ENCODE measurements around the gene IQGAP3. TPM values are rescaled to one million over a fixed set of nuclear protein-coding genes. Genes with fewer than 3 reads are reported as not detected.
A peak's percentile ranks its signal among the peaks of the same experiment; 100 is the strongest.

Gene IQGAP3
- total and polyA plus RNA-seq, 2 experiments from 2014 or later = 11.9 to 31.8 TPM

DNA sequence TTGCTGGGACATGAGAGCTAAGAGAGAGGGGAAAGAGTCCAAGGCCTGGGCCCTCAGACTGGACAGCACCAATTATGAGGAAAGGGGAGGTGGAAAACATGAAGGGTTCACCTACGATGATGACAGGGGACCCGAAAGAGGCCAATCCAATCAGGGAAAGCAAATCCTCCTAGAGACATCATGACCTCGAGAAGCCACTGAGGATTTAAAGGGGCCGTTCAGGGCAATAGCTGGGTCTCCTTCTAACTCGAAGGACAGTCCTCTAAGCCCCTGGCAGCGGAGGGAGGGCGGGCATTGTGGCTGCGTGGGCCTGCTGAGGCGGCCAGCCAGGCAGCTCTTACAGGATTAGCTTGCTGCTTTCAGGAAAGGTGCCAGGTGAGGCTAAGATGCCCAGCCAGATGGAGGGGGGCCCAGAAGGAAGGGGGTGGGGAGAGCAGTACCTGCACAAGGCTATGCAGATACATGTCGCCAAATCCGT, 79.2 kb downstream of the IQGAP3 start:
- no peaks in the 10 kb centered on the region for H3K36me3 ChIP-seq (ENCODE audit: insufficient read depth)
- Mint-ChIP-seq H3K27ac (peak overlapping the region; percentile 2; the same call in 1 of the 2 replicates), H3K9me3 (no peaks in the 10 kb centered on the region; the same call in 2 of the 3 replicates), H3K27me3 (ENCODE audit: insufficient read depth, low read depth, poor library complexity) (peaks cover 19% of the 10 kb centered on the region), H3K4me3 (no peak overlapping the region; the same call in 2 of the 3 replicates), H3K4me1 (peaks cover 93% of the 10 kb centered on the region), H3K36me3 (ENCODE audit: low read depth) (peaks cover 6% of the 10 kb centered on the region; the same call in 2 of the 3 replicates)
- no peak overlapping the region for H3K4me2 ChIP-seq
- TF ChIP-seq JUNB (IDR thresholded peaks at IDR 0.05; ENCODE audit: unreplicated experiment) = no peak
- ATAC-seq (no peak), DNase-seq (ENCODE audit: low spot score) (no peak)
- H3K4me3 ChIP-seq = no peak overlapping the region
- H3K4me1 ChIP-seq (ENCODE audit: insufficient read depth) = peaks cover 76% of the 10 kb centered on the region
- H3K27me3 ChIP-seq (ENCODE audit: insufficient read depth) = no peaks in the 10 kb centered on the region
- H3K79me2 ChIP-seq (replicated peaks; ENCODE audit: insufficient read depth) = peaks cover 76% of the 10 kb centered on the region
- H3K27ac ChIP-seq (ENCODE audit: low read depth) = no peak overlapping the region
- no peaks in the 10 kb centered on the region for H3K9me2 ChIP-seq (ENCODE audit: insufficient read depth)
- peaks cover 14% of the 10 kb centered on the region for H4K20me1 ChIP-seq (replicated peaks; ENCODE audit: insufficient read depth)
- H2AFZ ChIP-seq = no peak overlapping the region
- H3F3A ChIP-seq (replicated peaks; ENCODE audit: low read depth) = no peaks in the 10 kb centered on the region

GRCh38 chr1:156492591-156493080, 79.7 kb downstream of the IQGAP3 start:
- no peaks in the 10 kb centered on the region for H3K27me3 ChIP-seq (ENCODE audit: insufficient read depth)
- Mint-ChIP-seq H3K4me3 (no peak overlapping the region; the same call in 2 of the 3 replicates), H3K9me3 (no peaks in the 10 kb centered on the region; the same call in 2 of the 3 replicates), H3K4me1 (peaks cover 93% of the 10 kb centered on the region), H3K27ac (peak overlapping the region; percentile 2; the same call in 1 of the 2 replicates), H3K36me3 (ENCODE audit: low read depth) (peaks cover 6% of the 10 kb centered on the region; the same call in 2 of the 3 replicates), H3K27me3 (ENCODE audit: insufficient read depth, low read depth, poor library complexity) (peaks cover 18% of the 10 kb centered on the region)
- H4K20me1 ChIP-seq (replicated peaks; ENCODE audit: insufficient read depth) = peaks cover 14% of the 10 kb centered on the region
- no peaks in the 10 kb centered on the region for H3K9me2 ChIP-seq (ENCODE audit: insufficient read depth)
- H3K4me2 ChIP-seq = no peak overlapping the region
- no peak overlapping the region for H3K4me3 ChIP-seq
- no peak overlapping the region for H2AFZ ChIP-seq
- no peaks in the 10 kb centered on the region for H3K36me3 ChIP-seq (ENCODE audit: insufficient read depth)
- ATAC-seq (no peak), DNase-seq (ENCODE audit: low spot score) (no peak)
- H3K79me2 ChIP-seq (replicated peaks; ENCODE audit: insufficient read depth) = peaks cover 76% of the 10 kb centered on the region
- H3F3A ChIP-seq (replicated peaks; ENCODE audit: low read depth) = no peaks in the 10 kb centered on the region
- no peak overlapping the region for H3K27ac ChIP-seq (ENCODE audit: low read depth)
- peaks cover 70% of the 10 kb centered on the region for H3K4me1 ChIP-seq (ENCODE audit: insufficient read depth)
- TF ChIP-seq CREB1 (CRISPR knock-in tag; IDR thresholded peaks at IDR 0.05; ENCODE audit: low read depth) (no peak), ZNF462 (CRISPR knock-in tag; IDR thresholded peaks at IDR 0.05) (no peak), EZH2 (IDR thresholded peaks at IDR 0.05; ENCODE audit: low read depth, unreplicated experiment) (no peak), JUNB (IDR thresholded peaks at IDR 0.05; ENCODE audit: unreplicated experiment) (no peak), NANOG (IDR thresholded peaks at IDR 0.05; ENCODE audit: borderline replicate concordance) (no peak)
- TF ChIP-seq, protein P1, sequence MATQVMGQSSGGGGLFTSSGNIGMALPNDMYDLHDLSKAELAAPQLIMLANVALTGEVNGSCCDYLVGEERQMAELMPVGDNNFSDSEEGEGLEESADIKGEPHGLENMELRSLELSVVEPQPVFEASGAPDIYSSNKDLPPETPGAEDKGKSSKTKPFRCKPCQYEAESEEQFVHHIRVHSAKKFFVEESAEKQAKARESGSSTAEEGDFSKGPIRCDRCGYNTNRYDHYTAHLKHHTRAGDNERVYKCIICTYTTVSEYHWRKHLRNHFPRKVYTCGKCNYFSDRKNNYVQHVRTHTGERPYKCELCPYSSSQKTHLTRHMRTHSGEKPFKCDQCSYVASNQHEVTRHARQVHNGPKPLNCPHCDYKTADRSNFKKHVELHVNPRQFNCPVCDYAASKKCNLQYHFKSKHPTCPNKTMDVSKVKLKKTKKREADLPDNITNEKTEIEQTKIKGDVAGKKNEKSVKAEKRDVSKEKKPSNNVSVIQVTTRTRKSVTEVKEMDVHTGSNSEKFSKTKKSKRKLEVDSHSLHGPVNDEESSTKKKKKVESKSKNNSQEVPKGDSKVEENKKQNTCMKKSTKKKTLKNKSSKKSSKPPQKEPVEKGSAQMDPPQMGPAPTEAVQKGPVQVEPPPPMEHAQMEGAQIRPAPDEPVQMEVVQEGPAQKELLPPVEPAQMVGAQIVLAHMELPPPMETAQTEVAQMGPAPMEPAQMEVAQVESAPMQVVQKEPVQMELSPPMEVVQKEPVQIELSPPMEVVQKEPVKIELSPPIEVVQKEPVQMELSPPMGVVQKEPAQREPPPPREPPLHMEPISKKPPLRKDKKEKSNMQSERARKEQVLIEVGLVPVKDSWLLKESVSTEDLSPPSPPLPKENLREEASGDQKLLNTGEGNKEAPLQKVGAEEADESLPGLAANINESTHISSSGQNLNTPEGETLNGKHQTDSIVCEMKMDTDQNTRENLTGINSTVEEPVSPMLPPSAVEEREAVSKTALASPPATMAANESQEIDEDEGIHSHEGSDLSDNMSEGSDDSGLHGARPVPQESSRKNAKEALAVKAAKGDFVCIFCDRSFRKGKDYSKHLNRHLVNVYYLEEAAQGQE (IDR thresholded peaks at IDR 0.05; ENCODE audit: unreplicated experiment) = no peak
- TF ChIP-seq, protein P2, sequence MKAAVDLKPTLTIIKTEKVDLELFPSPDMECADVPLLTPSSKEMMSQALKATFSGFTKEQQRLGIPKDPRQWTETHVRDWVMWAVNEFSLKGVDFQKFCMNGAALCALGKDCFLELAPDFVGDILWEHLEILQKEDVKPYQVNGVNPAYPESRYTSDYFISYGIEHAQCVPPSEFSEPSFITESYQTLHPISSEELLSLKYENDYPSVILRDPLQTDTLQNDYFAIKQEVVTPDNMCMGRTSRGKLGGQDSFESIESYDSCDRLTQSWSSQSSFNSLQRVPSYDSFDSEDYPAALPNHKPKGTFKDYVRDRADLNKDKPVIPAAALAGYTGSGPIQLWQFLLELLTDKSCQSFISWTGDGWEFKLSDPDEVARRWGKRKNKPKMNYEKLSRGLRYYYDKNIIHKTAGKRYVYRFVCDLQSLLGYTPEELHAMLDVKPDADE (IDR thresholded peaks at IDR 0.05) = no peak
- TF ChIP-seq, protein P3, sequence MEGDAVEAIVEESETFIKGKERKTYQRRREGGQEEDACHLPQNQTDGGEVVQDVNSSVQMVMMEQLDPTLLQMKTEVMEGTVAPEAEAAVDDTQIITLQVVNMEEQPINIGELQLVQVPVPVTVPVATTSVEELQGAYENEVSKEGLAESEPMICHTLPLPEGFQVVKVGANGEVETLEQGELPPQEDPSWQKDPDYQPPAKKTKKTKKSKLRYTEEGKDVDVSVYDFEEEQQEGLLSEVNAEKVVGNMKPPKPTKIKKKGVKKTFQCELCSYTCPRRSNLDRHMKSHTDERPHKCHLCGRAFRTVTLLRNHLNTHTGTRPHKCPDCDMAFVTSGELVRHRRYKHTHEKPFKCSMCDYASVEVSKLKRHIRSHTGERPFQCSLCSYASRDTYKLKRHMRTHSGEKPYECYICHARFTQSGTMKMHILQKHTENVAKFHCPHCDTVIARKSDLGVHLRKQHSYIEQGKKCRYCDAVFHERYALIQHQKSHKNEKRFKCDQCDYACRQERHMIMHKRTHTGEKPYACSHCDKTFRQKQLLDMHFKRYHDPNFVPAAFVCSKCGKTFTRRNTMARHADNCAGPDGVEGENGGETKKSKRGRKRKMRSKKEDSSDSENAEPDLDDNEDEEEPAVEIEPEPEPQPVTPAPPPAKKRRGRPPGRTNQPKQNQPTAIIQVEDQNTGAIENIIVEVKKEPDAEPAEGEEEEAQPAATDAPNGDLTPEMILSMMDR (conservative IDR thresholded peaks at IDR 0.05; ENCODE audit: low read depth in 2 of 2) = no peak

All from GM23338 (cell line).